Neural cell (in vitro differentiated cells): Measurements from ENCODE around the gene TBC1D10A.

Source experiments
- CTCF ChIP-seq: fragments of 450-650 bp; IDR thresholded peaks from 2 replicates; pipeline ENCODE4 v1.5.1; 2014; ENCODE audit warnings: antibody characterized with exemption, mild to moderate bottlenecking, moderate library complexity; ENCODE audit not compliant: poor library complexity, severe bottlenecking
- REST ChIP-seq: IDR thresholded peaks from 2 replicates; pipeline ENCODE4 v1.6.1; 2012; ENCODE audit warnings: borderline replicate concordance
- TAF1 ChIP-seq: IDR thresholded peaks from 2 replicates; pipeline ENCODE4 v1.6.1; 2012; ENCODE audit warnings: low read depth

DNA sequence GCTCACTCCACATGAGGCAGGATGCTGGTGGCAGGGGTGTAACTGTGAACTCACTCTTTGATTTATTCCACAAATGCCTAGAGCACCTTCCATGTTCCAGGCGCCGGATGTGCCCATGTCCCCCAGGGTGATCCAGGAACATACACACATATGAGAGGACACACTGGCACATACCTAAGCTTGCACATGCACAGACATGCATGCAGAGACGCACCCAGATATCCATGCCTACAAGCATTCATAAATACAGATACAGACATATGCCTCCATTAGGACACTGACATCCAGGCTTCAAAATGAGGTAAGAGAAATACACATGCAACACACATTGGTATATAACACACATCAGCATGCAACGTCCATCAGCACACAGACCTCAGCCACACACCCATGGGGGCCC is 64.6 kb downstream of the TBC1D10A start:
- no peak for TF ChIP-seq TAF1
- TF ChIP-seq CTCF, result no peak
- TF ChIP-seq REST, result no peak
